GM23338 (cell line): Measurements from ENCODE around the gene KLRG1.

Experiments used
- CREB1 ChIP-seq: fragments of 250-450 bp; sonication (Bioruptor Pico); IDR thresholded peaks from 2 replicates; pipeline ENCODE4 v1.5.0; 2020; ENCODE audit warnings: low read depth, mild to moderate bottlenecking, moderate library complexity
- CTCF ChIP-seq, 2 experiments: fragments of 200-600 bp in 1 of 2; sonication (generic) in 1 of 2; conservative IDR thresholded peaks; 2 replicates each; pipeline versions ENCODE4 v1.5.1 to v1.6.1; 2016 to 2017; ENCODE audit warnings: antibody characterized with exemption in 2 of 2, low read depth in 2 of 2, mild to moderate bottlenecking in 2 of 2, moderate library complexity in 1 of 2
- EZH2 ChIP-seq: fragments of 200-600 bp; sonication (generic); IDR thresholded peaks from one replicate; pipeline ENCODE4 v1.8.0; 2017; ENCODE audit warnings: antibody characterized with exemption, mild to moderate bottlenecking, low read depth; ENCODE audit not compliant: unreplicated experiment
- EZH2phosphoT487 ChIP-seq: fragments of 200-600 bp; sonication (generic); IDR thresholded peaks from one replicate; pipeline ENCODE4 v1.8.1; 2018; ENCODE audit warnings: antibody characterized with exemption; ENCODE audit not compliant: unreplicated experiment
- JUNB ChIP-seq: IDR thresholded peaks from one replicate; pipeline ENCODE4 v1.6.1; 2016; ENCODE audit warnings: antibody characterized with exemption; ENCODE audit not compliant: unreplicated experiment
- NANOG ChIP-seq: IDR thresholded peaks from 2 replicates; pipeline ENCODE4 v1.6.1; 2016; ENCODE audit warnings: antibody characterized with exemption, borderline replicate concordance
- POLR2AphosphoS5 ChIP-seq: IDR thresholded peaks from 2 replicates; pipeline ENCODE4 v1.6.1; 2016; ENCODE audit warnings: antibody characterized with exemption, low read depth
- ZNF114 ChIP-seq: fragments of 250-450 bp; sonication (Bioruptor Pico); IDR thresholded peaks from 2 replicates; pipeline ENCODE4 v1.5.0; 2020; ENCODE audit warnings: mild to moderate bottlenecking, moderate library complexity
- ZNF331 ChIP-seq: fragments of 250-450 bp; sonication (Bioruptor Pico); IDR thresholded peaks from 2 replicates; pipeline ENCODE4 v1.5.0; 2020; ENCODE audit warnings: low read depth, mild to moderate bottlenecking, moderate library complexity
- TF ChIP-seq, protein P1 (sequence below): IDR thresholded peaks from 2 replicates; pipeline ENCODE4 v1.6.1; 2016; ENCODE audit warnings: antibody characterized with exemption
- TF ChIP-seq, protein P2 (sequence below): IDR thresholded peaks from one replicate; pipeline ENCODE4 v1.6.1; 2018; ENCODE audit warnings: antibody characterized with exemption; ENCODE audit not compliant: unreplicated experiment

GRCh38 chr12:9036227-9036626 is 46.9 kb downstream of the KLRG1 start:
- no peak for TF ChIP-seq CTCF (conservative IDR thresholded peaks at IDR 0.05; ENCODE audit: low read depth in 2 of 2)
- no peak for TF ChIP-seq EZH2
- no peak for TF ChIP-seq ZNF331 (CRISPR knock-in tag)
- TF ChIP-seq, protein P1, sequence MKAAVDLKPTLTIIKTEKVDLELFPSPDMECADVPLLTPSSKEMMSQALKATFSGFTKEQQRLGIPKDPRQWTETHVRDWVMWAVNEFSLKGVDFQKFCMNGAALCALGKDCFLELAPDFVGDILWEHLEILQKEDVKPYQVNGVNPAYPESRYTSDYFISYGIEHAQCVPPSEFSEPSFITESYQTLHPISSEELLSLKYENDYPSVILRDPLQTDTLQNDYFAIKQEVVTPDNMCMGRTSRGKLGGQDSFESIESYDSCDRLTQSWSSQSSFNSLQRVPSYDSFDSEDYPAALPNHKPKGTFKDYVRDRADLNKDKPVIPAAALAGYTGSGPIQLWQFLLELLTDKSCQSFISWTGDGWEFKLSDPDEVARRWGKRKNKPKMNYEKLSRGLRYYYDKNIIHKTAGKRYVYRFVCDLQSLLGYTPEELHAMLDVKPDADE, result no peak
- TF ChIP-seq POLR2AphosphoS5, result no peak
- no peak for TF ChIP-seq CREB1
- TF ChIP-seq EZH2phosphoT487, result no peak
- TF ChIP-seq, protein P2, sequence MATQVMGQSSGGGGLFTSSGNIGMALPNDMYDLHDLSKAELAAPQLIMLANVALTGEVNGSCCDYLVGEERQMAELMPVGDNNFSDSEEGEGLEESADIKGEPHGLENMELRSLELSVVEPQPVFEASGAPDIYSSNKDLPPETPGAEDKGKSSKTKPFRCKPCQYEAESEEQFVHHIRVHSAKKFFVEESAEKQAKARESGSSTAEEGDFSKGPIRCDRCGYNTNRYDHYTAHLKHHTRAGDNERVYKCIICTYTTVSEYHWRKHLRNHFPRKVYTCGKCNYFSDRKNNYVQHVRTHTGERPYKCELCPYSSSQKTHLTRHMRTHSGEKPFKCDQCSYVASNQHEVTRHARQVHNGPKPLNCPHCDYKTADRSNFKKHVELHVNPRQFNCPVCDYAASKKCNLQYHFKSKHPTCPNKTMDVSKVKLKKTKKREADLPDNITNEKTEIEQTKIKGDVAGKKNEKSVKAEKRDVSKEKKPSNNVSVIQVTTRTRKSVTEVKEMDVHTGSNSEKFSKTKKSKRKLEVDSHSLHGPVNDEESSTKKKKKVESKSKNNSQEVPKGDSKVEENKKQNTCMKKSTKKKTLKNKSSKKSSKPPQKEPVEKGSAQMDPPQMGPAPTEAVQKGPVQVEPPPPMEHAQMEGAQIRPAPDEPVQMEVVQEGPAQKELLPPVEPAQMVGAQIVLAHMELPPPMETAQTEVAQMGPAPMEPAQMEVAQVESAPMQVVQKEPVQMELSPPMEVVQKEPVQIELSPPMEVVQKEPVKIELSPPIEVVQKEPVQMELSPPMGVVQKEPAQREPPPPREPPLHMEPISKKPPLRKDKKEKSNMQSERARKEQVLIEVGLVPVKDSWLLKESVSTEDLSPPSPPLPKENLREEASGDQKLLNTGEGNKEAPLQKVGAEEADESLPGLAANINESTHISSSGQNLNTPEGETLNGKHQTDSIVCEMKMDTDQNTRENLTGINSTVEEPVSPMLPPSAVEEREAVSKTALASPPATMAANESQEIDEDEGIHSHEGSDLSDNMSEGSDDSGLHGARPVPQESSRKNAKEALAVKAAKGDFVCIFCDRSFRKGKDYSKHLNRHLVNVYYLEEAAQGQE, result no peak
- no peak for TF ChIP-seq JUNB
- no peak for TF ChIP-seq NANOG
- TF ChIP-seq ZNF114 (CRISPR knock-in tag), result no peak
